Epidermal melanocyte (primary cell): Measurements from ENCODE around the gene EXOC8.
"Not testable (repeated sequence)": the region's sequence is repeated elsewhere in the genome, so short reads cannot be mapped to it uniquely, and the experiment has no call there.

Source experiments
- DNase-seq: peaks from one replicate; pipeline ENCODE4 v3.0.0; 2011; ENCODE audit warnings: low spot score; ENCODE audit not compliant: insufficient read length

EXOC8 gene

DNA sequence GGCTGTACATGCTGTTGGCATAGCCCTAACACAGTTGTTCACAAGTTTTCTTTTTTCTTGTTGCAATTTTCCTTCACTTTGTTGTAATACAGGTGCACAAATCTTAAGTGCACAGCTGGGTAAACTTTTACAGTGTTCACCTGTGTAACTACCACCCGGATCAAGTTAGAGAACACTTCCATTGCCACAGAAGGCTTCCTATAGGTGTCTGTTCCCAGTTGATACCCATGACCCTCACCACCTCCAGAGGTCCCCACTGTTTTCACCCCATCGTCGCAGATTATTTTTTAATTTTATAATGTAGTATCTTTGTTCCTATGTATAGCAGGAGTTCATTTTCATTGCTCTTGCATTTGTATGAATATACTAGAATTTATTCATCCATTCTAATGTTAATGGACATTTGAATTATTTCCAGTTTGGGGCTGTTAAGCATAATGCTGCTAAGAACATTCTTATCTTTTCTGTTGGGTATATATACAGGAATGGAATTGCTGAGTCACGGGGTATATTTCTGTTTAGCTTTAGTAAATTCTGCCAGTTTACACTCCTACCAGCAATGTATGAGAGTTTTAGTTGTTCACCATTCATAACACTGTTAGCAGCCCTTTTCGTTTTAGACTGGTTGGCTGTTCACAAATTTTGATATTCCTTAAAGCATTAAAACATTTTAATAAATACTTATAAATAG lies 16.8 kb upstream of the EXOC8 start:
- DNase-seq: no peak

- no peak for DNase-seq
These were observed 15.4 kb upstream of the EXOC8 start for GRCh38 chr1:231353086-231353485.

DNA sequence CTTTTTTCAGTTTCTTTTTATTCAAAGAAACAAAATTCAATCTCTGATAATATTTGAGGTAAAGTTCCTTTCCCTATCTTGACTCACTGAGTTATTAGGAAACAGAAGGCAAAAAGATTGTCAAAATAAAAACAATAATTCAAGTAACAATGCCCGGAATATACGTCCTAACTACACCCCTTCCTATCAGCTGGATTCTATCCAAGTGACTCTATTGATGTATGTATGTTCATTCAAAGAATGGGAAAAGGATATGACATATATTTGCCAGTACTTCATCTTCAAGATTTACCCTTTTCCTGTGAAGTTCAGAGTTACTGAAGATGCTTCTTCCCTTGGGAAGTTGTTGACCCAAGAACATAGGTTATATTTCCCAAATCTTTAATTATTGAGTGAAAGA lies 14.2 kb upstream of the EXOC8 start:
- no peak for DNase-seq

DNA sequence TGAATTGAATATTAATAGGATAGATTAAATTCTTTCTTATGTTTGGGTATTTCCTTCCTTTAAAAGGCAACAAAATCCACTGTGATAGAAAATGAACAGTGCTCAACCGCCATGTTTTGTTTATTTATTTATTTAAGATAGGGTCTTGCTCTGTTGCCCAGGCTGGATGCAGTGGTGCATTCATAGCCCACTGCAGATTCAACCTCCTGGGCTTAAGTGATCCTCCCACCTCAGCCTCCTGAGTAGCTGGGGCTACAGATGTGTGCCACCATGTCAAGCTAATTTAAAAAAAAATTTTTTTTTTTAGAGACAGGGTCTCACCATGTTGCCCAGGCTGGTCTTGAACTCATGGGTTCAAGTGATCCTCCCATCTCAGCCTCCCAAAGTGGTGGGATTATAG lies 11.2 kb upstream of the EXOC8 start:
- DNase-seq: not testable (repeated sequence)

DNA sequence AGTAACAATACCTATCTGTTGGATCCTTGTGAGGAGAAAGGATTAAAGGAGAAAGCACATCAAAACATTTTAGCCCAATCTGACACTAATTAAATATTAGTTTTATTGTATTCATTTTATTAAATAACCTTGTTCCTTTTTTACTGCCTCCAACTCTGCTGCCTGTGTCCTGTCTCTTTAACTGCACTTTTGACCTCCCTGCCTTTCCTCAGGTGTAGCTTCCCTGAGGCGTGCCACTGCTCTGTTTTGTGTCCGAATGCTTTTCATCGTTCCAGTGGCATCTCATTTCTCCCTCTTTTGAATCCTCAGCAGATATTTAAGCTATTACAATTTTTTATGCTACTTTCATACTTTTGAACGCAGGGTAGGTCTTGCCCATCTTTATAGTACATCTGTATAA lies 10.8 kb upstream of the EXOC8 start:
- DNase-seq: no peak

DNA sequence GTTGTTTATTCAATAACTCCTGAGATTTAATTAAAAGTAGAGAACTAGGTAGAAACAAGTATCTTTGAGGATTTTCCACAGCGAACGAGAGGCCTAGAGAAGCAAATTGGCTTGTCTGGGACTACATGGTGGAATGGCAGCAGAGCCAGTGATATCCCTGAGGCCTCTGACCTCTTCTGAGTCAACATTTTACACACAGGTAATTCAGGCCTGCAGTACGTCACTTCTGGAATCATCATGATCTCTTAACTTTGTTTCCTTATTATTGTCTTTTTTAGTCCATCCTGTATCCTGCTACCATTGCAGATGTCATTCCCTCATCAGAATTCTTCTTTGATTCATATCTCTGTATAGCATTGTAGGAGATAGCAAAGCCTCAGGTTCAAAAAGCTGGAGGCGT lies 10.3 kb upstream of the EXOC8 start:
- DNase-seq: no peak

- no peak for DNase-seq
These were observed 2.8 kb upstream of the EXOC8 start for GRCh38 chr1:231340328-231341013.

GRCh38 chr1:231338270-231339128 lies 847 bp upstream of the EXOC8 start, which contains the start of gene SPRTN:
Gene SPRTN (plus strand): TSS chr1:231338293. CDS start chr1:231338384, 91 bp downstream.
- DNase-seq: peak; percentile 85

- no peak for DNase-seq
These were observed 595 bp downstream of the EXOC8 start for GRCh38 chr1:231337043-231337471.

- no peak for DNase-seq
These were observed 1.7 kb downstream of the EXOC8 start for GRCh38 chr1:231335663-231336602.

- DNase-seq: no peak
These were observed 2.7 kb downstream of the EXOC8 start for GRCh38 chr1:231334952-231335351.

GRCh38 chr1:231334079-231334666 lies 3.5 kb downstream of the EXOC8 start:
- DNase-seq: no peak

DNA sequence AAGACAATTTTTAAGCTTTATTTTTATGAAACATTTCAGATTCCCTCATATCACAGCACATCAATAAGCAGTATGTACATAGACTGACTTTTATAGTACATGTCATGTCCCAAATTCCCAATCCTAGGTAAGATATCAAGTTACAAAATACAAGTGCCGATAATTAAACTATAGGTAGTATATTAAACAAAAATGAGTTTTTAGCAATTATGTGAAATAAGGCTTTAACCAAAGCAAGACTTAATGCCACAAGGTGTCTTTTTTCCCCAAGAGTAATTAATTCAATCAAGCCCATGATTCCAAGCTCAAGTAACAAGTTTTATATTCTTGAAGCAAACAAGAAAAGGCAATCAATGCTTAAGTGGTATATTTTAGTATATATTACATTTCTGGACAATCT lies 4.9 kb downstream of the EXOC8 start:
- DNase-seq: no peak

DNA sequence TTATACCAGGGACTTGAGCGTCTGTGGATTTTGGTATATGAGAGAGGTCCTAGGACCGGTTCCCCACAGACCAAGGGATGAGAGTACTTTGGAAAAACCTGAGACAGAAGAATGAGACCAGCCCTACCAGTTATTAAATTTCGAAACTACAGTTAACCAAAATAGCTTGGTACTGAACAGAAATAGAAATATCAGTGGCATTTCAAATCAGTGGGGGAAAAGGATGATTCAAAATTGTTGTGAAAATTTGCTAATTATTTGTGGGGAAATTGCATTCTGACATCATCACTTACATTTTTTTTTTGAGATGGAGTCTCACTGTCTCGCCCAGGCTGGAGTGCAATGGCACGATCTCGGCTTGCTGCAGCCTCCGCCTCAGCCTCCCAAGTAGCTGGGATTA lies 8.2 kb downstream of the EXOC8 start:
- no peak for DNase-seq

- DNase-seq: no peak
These were observed 10.0 kb downstream of the EXOC8 start for GRCh38 chr1:231327617-231328016.

- DNase-seq: no peak
These were observed 11.4 kb downstream of the EXOC8 start for GRCh38 chr1:231326248-231326647.

- DNase-seq: no peak
These were observed 13.0 kb downstream of the EXOC8 start for GRCh38 chr1:231324660-231325059.

DNA sequence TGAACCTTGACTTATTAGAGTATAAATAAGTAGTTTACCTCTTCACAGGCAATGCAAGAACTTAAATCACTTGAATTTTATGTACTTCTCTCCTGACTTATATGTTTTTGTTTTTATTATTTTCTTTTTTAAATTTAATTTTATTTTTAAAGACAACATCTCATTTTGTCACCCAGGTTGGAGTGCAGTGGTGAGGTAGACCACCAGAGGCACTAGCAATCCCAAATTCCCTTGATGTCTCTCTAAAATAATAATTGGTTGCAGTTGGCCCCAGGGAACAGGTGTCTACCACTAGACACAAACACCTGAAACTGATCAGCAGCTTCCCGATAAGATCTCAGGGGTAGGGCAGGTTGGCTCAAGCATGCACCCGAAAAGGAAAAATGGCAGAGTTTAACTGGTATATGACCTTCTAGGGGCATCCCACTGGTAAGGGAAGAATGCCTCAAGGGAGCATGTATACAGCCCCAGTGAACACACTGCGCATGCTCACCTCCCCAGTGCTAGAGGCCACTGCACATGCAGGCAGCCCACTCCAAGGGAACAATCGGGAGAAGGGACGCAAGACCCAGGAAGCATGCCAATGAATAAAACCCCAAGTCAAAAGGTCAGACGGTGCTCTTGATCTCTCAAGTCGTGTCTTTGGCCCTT lies 14.6 kb downstream of the EXOC8 start:
- DNase-seq: no peak

DNA sequence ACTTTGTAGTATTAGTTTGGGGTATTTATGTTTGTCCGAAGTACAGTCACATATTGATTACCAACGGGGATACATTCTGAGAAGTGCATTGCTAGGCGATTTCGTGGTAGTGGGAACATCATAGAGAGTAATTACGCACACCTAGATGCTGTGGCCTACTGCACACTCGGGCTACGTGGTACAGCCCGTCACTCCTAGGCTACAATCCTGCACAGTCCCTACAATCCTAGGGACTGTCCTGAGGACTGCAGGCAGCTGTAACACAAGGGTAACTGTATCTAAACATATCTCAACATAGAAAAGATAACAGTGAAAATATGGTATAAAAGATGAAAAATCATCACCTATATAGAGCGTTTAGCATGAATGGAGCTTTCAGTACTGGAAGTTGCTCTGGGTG lies 18.6 kb downstream of the EXOC8 start:
- DNase-seq: no peak

DNA sequence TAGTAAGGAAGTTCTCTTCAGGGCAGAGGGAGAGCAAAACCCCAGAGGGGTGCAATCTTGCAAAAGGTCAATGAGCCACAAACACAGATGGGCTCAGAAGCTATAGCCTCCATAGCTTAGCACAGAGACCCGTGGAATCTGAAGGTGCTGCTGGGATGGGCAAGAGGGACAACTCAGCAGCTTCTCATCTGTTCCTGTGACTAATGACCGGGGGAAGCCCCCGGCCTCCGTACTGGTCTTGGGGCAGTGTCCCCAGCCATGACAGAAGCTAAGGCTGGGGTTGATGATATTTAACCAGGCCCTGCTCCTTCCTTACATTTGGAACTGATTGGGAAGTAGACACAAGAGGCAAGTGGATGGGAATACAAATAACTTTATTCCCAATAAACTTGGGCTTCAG lies 19.1 kb downstream of the EXOC8 start:
- DNase-seq: no peak
